Stimulated activated CD4-positive, alpha-beta T cell treated with anti-CD3 and anti-CD28 coated beads, Interleukin-1b, Interleukin-23, amount 100 ng/mL, for 24 hours (primary cell): Measurements from ENCODE around the gene SYNE1.
"Not testable (repeated sequence)": the region's sequence is repeated elsewhere in the genome, so short reads cannot be mapped to it uniquely, and the experiment has no call there.

Experiments
- DNase-seq, 4 experiments: peaks; one replicate each; pipeline ENCODE4 v3.0.0-alpha.2; 2020; ENCODE audit warnings: low read depth in 4 of 4, low spot score in 1 of 4

The SYNE1 gene

DNA sequence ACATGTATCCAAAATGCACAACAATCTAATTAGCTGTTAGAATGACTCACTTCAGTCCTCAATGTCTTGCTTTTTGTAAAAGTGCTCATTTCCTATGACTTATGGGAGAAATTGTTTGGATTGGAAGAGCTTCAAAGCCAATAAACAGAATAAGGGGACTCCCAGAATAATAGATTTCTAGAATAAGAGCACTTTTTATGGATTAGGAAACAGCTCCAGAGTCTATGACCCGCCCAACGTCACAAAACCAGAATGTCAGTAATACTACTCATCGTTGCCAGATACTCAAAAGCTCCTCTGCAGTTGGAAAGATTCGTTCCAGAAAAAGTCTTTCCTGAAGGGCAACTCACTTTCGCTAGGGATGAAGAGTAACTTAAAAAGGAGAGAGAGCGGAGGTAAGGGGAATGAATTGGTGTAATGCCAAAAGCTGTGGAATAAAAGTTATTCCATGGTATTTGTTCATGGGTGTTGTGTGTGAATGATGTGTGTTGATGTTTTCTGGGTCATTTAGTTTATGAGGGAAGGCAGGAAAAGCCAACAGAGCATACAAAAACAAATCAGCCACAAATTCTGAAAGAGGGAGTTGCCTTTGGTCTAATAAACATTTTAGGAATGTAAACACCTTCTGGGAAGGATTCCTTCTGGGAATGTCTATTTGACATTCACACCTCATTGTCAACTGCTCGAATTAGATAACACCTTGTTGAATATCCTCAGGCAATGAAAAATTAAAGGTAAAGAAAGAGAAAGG lies 64.6 kb downstream of the SYNE1 start:
- DNase-seq, result no peak

- DNase-seq, result no peak
Measured at GRCh38 chr6:152571943-152572337, 65.2 kb downstream of the SYNE1 start.

DNA sequence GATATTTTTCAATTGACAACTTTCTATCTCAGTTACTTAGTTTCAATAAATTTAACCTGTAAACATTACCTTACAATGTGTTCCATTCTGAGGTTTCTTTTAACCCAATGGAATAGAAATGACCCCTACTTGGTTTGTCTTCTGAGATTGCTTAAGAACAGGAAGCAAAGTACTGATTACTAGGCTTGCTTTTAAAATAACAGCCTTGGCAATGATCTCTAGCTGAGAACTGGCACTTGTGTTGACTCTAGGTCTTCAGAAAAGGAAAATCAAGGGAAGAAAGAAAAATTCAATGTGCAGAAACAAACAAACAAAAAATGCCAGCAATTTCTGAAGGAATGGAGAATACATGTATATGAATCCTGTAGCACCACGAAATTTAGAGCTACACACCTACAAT lies 66.1 kb downstream of the SYNE1 start:
- DNase-seq, result no peak

DNA sequence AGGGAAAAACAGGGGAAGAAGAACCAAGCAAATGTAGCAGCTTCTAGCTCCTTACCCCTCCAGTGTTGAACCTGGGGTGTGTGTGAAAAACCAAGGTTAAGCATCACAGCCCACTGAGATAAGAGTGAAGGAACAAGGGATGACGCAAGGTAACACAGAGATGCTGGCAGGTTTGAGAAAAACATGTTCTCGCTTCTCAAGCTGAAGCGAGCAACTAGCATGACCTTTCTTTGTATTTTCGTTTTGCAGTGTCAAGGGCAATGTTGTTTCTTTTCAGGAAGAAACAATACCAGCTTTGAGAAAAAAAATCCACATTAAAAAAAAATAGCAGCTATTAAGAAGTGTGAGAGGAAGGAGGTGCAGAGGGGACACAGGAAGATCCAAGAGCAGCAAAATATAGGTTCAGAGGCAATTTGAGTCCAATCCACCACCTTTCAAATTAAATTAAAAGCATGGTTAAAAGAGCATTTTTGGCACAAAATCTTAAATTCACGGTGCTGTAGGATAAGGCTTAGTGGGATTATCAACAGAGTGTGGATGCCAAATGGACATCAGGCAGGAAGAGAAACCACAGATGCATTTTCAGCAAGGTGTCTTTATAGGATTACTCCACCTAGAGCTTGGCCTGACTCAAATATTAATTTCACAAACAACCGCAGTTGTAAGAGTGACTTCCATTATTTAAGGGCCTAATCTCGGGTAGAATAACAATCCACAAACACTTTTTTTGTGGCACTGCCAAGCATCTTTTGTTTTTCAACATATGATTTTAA lies 70.9 kb downstream of the SYNE1 start:
- no peak for DNase-seq

DNA sequence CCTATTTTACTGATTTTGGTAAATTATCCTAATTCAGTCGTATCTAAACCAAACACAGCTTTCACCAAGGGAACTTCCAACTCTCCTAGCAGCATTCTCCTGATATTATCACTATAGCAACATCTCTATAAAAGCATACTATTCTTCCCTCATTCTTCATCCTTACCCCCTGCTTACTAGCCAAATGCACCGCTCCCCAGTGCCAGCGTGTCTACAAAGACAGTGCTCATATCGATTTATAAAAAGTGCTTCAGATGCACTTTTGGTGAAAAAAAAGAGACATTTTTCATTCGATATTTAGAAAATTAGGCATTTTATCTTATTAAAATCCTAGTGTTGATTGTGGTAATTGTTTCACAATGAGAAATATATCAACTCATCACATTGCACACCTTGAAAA lies 74.0 kb downstream of the SYNE1 start:
- no peak for DNase-seq

GRCh38 chr6:152558798-152559197 lies 78.4 kb downstream of the SYNE1 start:
- DNase-seq, result not testable (repeated sequence)

GRCh38 chr6:152557502-152557901 lies 79.7 kb downstream of the SYNE1 start:
- no peak for DNase-seq

DNA sequence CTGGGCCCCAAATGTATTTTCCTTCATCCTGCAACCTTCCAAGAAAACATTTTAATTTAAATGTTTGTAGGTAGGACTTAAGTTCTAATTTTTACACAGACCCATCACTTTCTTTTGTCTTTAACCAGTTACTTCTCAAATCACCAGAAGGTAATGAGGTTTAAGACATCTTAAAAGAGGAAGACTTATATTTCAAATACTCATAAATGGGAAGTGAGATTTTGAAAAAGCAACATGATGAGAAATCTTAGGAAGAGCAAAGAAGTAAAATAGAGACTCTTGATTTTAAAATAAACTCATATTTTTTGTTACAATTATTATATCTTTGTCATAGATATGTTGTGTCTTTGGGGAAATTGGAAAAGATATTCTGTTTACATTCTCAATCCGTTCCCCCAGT lies 82.3 kb downstream of the SYNE1 start:
- DNase-seq, result no peak

- peak in 1 of 4 experiments; percentile 4 for DNase-seq
Measured at GRCh38 chr6:152552616-152553209, 84.4 kb downstream of the SYNE1 start.

DNA sequence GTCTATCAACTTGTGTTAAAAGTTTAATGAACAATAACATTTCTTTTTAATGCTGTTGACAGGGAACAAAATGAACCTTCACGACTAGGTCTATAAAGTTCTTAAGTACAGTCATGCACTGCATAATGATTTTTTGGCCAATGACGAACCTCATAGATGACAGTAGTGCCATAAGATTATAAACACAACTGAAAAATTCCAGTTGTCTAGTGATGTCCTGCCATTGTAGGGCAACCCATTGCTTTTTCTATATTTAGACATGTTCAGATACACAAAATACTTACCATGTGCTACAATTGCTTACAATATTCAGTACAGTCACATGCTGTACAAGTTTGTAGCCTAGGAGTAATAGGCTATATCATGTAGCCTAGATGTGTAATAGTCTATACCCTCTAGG lies 93.6 kb downstream of the SYNE1 start:
- no peak for DNase-seq

DNA sequence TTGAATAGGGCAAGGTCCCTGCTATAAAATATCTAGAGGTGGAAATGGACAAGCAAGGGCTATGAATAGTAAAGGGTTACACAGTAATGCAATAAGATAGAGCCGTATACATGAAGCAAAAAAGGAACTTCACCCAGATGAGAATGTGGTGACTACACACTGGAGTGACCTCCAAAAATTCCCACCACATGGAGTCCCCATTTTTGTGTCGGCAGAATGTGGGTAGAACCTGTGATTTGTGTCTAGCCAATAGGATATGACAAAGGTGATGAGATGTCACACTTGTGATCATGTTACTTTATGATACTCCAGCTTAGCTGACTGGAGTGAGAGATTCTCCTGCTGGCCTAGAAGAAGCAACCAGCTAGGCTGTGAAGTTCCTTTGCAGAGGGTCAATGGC lies 96.8 kb downstream of the SYNE1 start:
- DNase-seq, result no peak

GRCh38 chr6:152534541-152534940 lies 102.6 kb downstream of the SYNE1 start:
- DNase-seq, result no peak

GRCh38 chr6:152532556-152533422 lies 104.4 kb downstream of the SYNE1 start:
- DNase-seq, result no peak

- DNase-seq, result no peak
Measured at GRCh38 chr6:152531659-152532058, 105.5 kb downstream of the SYNE1 start.

DNA sequence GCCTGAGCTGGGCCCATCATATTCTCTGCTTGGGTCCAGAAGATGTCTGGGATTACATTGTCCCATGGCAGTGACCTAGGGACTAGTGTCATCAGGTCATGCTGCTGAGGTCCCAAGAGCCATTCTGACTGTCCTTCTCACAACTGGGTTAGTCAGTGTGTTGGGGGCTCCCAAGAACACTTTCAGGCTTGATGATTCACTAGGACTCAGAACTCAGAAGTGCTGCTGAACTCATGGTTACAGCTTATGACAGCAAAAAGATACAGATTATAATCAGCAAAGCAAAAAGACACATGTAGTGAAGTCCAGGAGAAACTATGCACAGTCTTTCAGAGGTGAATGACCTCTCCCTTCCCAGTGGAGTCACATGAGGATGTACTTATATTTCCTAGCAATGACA lies 107.8 kb downstream of the SYNE1 start:
- no peak for DNase-seq

GRCh38 chr6:152514120-152514519 lies 123.0 kb downstream of the SYNE1 start:
- not testable (repeated sequence) for DNase-seq

- no peak for DNase-seq
Measured at GRCh38 chr6:152509916-152510315, 127.2 kb downstream of the SYNE1 start.

DNA sequence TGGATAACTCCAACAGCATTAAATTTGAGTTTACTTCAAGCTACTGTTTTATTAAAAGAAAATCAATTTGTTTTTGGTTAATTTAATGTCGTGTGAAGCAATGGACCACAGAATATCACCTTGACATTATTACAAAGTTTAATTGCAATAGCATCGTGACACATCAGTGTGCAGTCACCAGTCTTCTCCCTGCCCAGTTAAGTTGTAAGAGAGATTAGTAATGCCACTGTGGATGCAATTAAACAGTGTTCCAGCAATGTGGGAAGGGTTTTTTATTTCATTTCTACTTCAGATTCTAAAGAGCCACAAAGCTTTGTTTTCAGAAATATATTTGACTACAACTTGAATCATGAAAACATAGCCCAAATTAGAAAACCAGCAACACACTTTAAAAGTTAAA lies 128.7 kb downstream of the SYNE1 start:
- DNase-seq, result no peak

- no peak for DNase-seq
Measured at GRCh38 chr6:152503546-152503945, 133.6 kb downstream of the SYNE1 start.

DNA sequence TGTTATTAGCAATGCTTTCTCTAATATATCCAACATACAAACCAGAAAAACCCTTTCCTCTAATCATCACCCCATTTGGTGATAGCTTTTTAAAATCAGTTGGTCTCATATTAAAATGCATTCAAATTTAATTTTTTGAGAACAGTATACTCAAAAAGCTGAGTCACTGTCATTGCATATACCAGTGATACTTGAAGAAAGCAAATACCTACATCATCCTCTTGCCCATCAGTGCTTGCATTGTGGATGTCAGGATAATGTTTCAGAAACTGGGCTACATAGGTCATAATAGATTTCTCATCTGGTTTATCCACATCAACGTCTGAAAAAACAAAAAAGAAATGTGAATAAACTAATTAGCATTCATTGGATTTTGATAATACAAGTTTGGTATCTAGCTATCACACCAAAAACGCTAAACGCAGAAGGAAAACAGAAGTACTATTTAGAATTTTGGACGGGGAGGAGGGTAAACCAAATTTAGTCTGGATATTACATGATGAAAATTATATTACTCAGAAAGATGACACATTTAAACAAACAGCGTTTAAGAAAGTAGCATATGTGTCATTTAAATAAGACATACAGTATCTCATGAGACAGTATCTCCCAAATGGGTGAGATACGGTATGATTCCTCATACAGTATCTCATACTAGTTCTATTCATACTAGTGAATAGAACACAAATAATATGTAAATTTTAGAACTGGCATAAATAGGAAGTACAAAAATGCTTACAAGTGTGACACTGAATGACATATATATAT lies 134.6 kb downstream of the SYNE1 start:
- no peak for DNase-seq

- no peak for DNase-seq
Measured at GRCh38 chr6:152499931-152500330, 137.2 kb downstream of the SYNE1 start.
